ENCODE results near the gene SIPA1L2.

GRCh38 chr1:232658386-232658785, 28.5 kb upstream of the SIPA1L2 start:
- TF ChIP-seq, protein P1, sequence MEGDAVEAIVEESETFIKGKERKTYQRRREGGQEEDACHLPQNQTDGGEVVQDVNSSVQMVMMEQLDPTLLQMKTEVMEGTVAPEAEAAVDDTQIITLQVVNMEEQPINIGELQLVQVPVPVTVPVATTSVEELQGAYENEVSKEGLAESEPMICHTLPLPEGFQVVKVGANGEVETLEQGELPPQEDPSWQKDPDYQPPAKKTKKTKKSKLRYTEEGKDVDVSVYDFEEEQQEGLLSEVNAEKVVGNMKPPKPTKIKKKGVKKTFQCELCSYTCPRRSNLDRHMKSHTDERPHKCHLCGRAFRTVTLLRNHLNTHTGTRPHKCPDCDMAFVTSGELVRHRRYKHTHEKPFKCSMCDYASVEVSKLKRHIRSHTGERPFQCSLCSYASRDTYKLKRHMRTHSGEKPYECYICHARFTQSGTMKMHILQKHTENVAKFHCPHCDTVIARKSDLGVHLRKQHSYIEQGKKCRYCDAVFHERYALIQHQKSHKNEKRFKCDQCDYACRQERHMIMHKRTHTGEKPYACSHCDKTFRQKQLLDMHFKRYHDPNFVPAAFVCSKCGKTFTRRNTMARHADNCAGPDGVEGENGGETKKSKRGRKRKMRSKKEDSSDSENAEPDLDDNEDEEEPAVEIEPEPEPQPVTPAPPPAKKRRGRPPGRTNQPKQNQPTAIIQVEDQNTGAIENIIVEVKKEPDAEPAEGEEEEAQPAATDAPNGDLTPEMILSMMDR (IDR thresholded peaks at IDR 0.05 in 8 of 11, conservative IDR thresholded peaks at IDR 0.05 in 3 of 11), result no peak
- TF ChIP-seq POLR2A (IDR thresholded peaks at IDR 0.05), result no peak

All from spleen (tissue), 7 donors.